Lower leg skin (tissue), 3 donors: ENCODE results near the gene APOBEC4.

Source experiments
- CTCF ChIP-seq, 3 donors: fragments of 450-650 bp; IDR thresholded peaks; one replicate each; pipeline ENCODE4 v1.5.1; 2016; ENCODE audit warnings: antibody characterized with exemption in 3 of 3, mild to moderate bottlenecking in 3 of 3, moderate library complexity in 2 of 3
- POLR2A ChIP-seq, 2 donors: fragments of 450-650 bp; IDR thresholded peaks; one replicate each; pipeline ENCODE4 v1.6.1; 2016 to 2017; ENCODE audit warnings: antibody characterized with exemption in 2 of 2, mild to moderate bottlenecking in 1 of 2, moderate library complexity in 1 of 2

GRCh38 chr1:183609759-183610452 is 43.2 kb downstream of the APOBEC4 start:
- TF ChIP-seq CTCF (IDR thresholded peaks at IDR 0.05) (no peak), POLR2A (IDR thresholded peaks at IDR 0.05) (no peak)
